ENCODE results near the gene CDC42BPB. TPM values are rescaled to one million over a fixed set of nuclear protein-coding genes. Genes with fewer than 3 reads are reported as not detected.

CDC42BPB gene
- total RNA-seq, 2 experiments from 2014 or later = 2.5 to 3.2 TPM

GRCh38 chr14:103100281-103101121 lies 43.2 kb upstream of the CDC42BPB start:
- Mint-ChIP-seq H3K4me1 (ENCODE audit: low read depth) (peaks cover 9% of the 10 kb centered on the region), H3K9me3 (no peaks in the 10 kb centered on the region), H3K4me3 (no peak overlapping the region), H3K36me3 (ENCODE audit: low read depth) (no peaks in the 10 kb centered on the region), H3K27ac (no peak overlapping the region), H3K27me3 (ENCODE audit: low read depth) (peaks cover 34% of the 10 kb centered on the region)
- intact Hi-C loops (cut with micrococcal nuclease) = no loop called here
- CTCF ChIA-PET = interaction anchor here (1.2 to 3.3 kb wide), 2 partner anchors 40 to 192 kb away, joined by 3 to 13 read pairs; no protein-coding TSS in a partner anchor
- DNase-seq = no peak

- CTCF ChIA-PET = interaction anchor here (3.3 kb wide), 1 partner anchor 193 kb away, joined by 13 read pairs; no protein-coding TSS in a partner anchor
- no peaks in the 10 kb centered on the region for H3K36me3 Mint-ChIP-seq (ENCODE audit: low read depth)
- intact Hi-C loops (cut with micrococcal nuclease) = loop anchor here (10.0 kb wide), 1 partner anchor 575 kb away; no protein-coding TSS in a partner anchor
- DNase-seq = no peak
- peaks cover 4% of the 10 kb centered on the region for H3K4me1 Mint-ChIP-seq (ENCODE audit: low read depth)
- no peak overlapping the region for H3K4me3 Mint-ChIP-seq
- peaks cover 27% of the 10 kb centered on the region for H3K27me3 Mint-ChIP-seq (ENCODE audit: low read depth)
- no peaks in the 10 kb centered on the region for H3K9me3 Mint-ChIP-seq
- H3K27ac Mint-ChIP-seq = no peak overlapping the region
These were observed 42.5 kb upstream of the CDC42BPB start for GRCh38 chr14:103099733-103100280.

DNA sequence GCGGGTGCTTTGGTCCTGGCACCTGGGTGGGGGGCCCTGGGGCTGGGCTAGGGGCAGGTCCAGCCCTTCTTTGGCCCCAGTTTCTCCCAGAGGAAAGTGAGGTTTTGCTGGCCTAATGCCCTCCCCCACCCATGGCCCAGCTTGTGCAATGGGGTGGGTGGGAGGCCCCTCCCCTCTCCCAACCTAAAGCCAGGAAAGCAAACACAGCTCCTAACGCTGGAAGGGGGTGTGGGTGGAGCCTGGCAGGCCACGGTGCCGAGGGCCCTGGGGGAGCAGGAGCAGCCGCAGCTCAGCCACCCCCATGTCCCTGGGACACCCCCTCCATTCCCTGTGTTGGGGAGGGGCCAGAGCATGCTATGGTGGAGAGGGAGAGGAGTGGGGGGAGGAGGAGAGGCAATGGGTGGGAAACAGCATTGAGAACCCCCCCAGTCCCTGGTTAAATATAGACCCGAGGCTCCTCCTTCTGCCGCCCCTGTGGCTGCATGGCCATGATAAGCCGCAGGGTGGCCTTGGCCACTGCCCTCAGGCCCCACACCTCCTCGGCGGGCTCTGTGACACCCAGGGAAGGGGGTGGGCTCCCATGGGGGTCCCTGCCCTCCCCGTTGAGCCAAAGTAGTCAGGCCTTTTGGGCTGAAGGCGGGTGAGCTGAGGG lies 41.9 kb upstream of the CDC42BPB start:
- no peak for DNase-seq
- H3K27me3 Mint-ChIP-seq (ENCODE audit: low read depth) = peaks cover 25% of the 10 kb centered on the region
- no peaks in the 10 kb centered on the region for H3K9me3 Mint-ChIP-seq
- H3K4me1 Mint-ChIP-seq (ENCODE audit: low read depth) = peaks cover 3% of the 10 kb centered on the region
- CTCF ChIA-PET = no interaction called here
- no peak overlapping the region for H3K4me3 Mint-ChIP-seq
- no peaks in the 10 kb centered on the region for H3K36me3 Mint-ChIP-seq (ENCODE audit: low read depth)
- H3K27ac Mint-ChIP-seq = no peak overlapping the region
- intact Hi-C loops (cut with micrococcal nuclease) = loop anchor here (10.0 kb wide), 1 partner anchor 574 kb away; no protein-coding TSS in a partner anchor

- intact Hi-C loops (cut with micrococcal nuclease) = loop anchor here (10.0 kb wide), 1 partner anchor 573 kb away; no protein-coding TSS in a partner anchor
- no peaks in the 10 kb centered on the region for H3K9me3 Mint-ChIP-seq
- CTCF ChIA-PET = interaction anchor here (1.3 kb wide), 1 partner anchor 194 kb away, joined by 3 read pairs; no protein-coding TSS in a partner anchor
- H3K36me3 Mint-ChIP-seq (ENCODE audit: low read depth) = no peaks in the 10 kb centered on the region
- H3K27ac Mint-ChIP-seq = no peak overlapping the region
- H3K4me3 Mint-ChIP-seq = no peak overlapping the region
- DNase-seq = no peak
- peaks cover 20% of the 10 kb centered on the region for H3K27me3 Mint-ChIP-seq (ENCODE audit: low read depth)
- H3K4me1 Mint-ChIP-seq (ENCODE audit: low read depth) = no peaks in the 10 kb centered on the region
These were observed 40.9 kb upstream of the CDC42BPB start for GRCh38 chr14:103097994-103098957.

GRCh38 chr14:103097244-103097993 lies 40.1 kb upstream of the CDC42BPB start:
- H3K27ac Mint-ChIP-seq = no peak overlapping the region

GRCh38 chr14:103096387-103096786 lies 39.0 kb upstream of the CDC42BPB start:
- H3K27me3 Mint-ChIP-seq (ENCODE audit: low read depth) = peaks cover 10% of the 10 kb centered on the region
- no peaks in the 10 kb centered on the region for H3K4me1 Mint-ChIP-seq (ENCODE audit: low read depth)
- CTCF ChIA-PET = interaction anchor here (3.3 kb wide), 1 partner anchor 9 kb away, joined by 28 read pairs; no protein-coding TSS in a partner anchor
- no peaks in the 10 kb centered on the region for H3K9me3 Mint-ChIP-seq
- intact Hi-C loops (cut with micrococcal nuclease) = loop anchor here (10.0 kb wide), 1 partner anchor 572 kb away; no protein-coding TSS in a partner anchor
- no peak for DNase-seq
- H3K4me3 Mint-ChIP-seq = no peak overlapping the region
- H3K36me3 Mint-ChIP-seq (ENCODE audit: low read depth) = no peaks in the 10 kb centered on the region
- no peak overlapping the region for H3K27ac Mint-ChIP-seq

More at GRCh38 chr14:103097244-103097993, 40.1 kb upstream of the CDC42BPB start:
- Mint-ChIP-seq H3K27me3 (ENCODE audit: low read depth) (peaks cover 16% of the 10 kb centered on the region), H3K4me1 (ENCODE audit: low read depth) (no peaks in the 10 kb centered on the region), H3K36me3 (ENCODE audit: low read depth) (no peaks in the 10 kb centered on the region), H3K4me3 (no peak overlapping the region), H3K9me3 (no peaks in the 10 kb centered on the region)
- intact Hi-C loops (cut with micrococcal nuclease) = loop anchor here (10.0 kb wide), 1 partner anchor 573 kb away; no protein-coding TSS in a partner anchor
- CTCF ChIA-PET = interaction anchor here (1.3 kb wide), 1 partner anchor 195 kb away, joined by 3 read pairs; no protein-coding TSS in a partner anchor
- no peak for DNase-seq

DNA sequence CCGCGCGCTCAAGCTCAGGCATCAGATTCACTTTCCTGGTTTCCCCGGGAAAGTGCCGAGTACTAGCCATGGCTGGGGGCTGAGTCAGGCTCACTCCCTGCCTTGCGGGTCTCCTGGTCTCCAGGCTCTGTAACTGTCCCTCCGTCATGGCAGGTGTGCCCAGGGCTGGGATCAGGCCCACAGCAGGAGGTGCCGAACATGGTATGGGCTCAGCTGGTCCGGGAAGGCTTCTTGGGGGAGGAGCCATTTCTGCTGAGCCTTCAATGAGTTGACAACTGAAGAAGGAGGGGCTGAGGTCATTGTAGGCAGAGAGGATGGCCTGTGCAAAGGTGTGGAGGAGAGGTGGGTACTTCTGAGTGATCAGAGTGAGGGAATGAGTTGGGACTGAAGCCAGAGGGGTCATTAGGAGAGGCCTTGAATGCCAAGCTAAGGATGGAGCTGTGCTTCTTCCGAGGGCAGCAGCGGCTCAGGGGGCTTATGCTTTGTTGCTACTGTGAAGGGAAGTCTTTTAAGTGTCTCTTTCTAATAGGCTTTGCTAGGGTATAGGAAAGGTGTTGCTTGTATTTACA lies 37.9 kb upstream of the CDC42BPB start:
- Mint-ChIP-seq H3K9me3 (no peaks in the 10 kb centered on the region), H3K27me3 (ENCODE audit: low read depth) (peaks cover 6% of the 10 kb centered on the region), H3K27ac (no peak overlapping the region), H3K4me1 (ENCODE audit: low read depth) (peaks cover 3% of the 10 kb centered on the region), H3K36me3 (ENCODE audit: low read depth) (no peaks in the 10 kb centered on the region), H3K4me3 (no peak overlapping the region)
- CTCF ChIA-PET = interaction anchor here (0.6 to 3.3 kb wide), 2 partner anchors 10 to 135 kb away, joined by 3 to 28 read pairs; no protein-coding TSS in a partner anchor
- no peak for DNase-seq
- intact Hi-C loops (cut with micrococcal nuclease) = loop anchor here (10.0 kb wide), 1 partner anchor 570 kb away; no protein-coding TSS in a partner anchor

DNA sequence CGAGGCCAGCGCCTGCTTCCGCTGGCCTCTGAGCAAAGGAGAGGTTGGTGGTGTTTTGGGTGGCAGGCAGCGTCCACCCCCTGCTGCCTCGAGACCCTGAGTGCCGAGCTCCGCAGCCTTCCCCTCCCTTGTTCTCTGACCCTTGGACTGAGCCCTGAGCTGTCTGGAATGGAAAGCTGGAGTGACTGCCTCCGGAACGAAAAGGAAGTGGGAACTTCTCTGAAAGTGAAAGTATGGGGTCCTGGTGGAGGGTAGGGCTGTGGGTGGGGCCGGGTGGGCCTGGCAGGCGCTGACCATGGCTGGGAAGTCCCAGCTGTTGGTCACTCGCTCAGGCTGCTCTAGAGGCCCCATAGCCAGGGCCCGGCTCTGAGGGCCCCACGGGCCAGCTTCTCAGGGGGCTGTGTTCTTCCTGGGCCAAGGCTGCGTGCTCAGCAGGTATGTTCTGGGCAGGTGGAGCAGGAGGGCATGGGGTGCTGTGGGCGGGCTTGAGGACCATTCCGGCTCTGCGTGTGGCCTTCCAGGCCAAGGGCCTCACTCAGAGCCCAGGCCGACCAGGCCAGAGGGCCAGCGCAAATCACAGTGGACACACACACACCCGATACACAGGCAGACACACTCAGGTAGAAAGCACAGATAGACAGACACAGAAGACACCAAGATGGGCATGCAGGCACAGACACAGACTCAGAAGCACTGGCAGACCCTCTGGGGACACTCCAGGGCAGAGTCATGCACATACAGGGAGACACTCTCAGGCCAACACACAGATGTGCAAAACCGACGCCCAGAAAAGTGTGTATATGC lies 37.3 kb upstream of the CDC42BPB start, which contains the start of gene EXOC3L4:
Gene EXOC3L4 (plus strand): TSS at position 320 of the 804 bp plus-strand sequence. CDS start 5,495 bp downstream, outside the sequence.
- peaks cover 3% of the 10 kb centered on the region for H3K4me1 Mint-ChIP-seq (ENCODE audit: low read depth)
- intact Hi-C loops (cut with micrococcal nuclease) = loop anchor here (10.0 kb wide), 1 partner anchor 570 kb away; no protein-coding TSS in a partner anchor
- CTCF ChIA-PET = interaction anchor here (3.3 kb wide), 1 partner anchor 10 kb away, joined by 28 read pairs; no protein-coding TSS in a partner anchor
- DNase-seq = no peak
- H3K27ac Mint-ChIP-seq = no peak within 1 kb of the TSS
- H3K36me3 Mint-ChIP-seq (ENCODE audit: low read depth) = no peaks in the 10 kb centered on the region
- no peak within 1 kb of the TSS for H3K4me3 Mint-ChIP-seq
- no peaks in the 10 kb centered on the region for H3K9me3 Mint-ChIP-seq
- H3K27me3 Mint-ChIP-seq (ENCODE audit: low read depth) = peaks cover 4% of the 10 kb centered on the region

- H3K4me1 Mint-ChIP-seq (ENCODE audit: low read depth) = peaks cover 3% of the 10 kb centered on the region
These were observed 36.6 kb upstream of the CDC42BPB start for GRCh38 chr14:103093856-103094405.

More at GRCh38 chr14:103093856-103094405, 36.6 kb upstream of the CDC42BPB start:
- intact Hi-C loops (cut with micrococcal nuclease) = loop anchor here (10.0 kb wide), 1 partner anchor 569 kb away; no protein-coding TSS in a partner anchor
- H3K4me3 Mint-ChIP-seq = no peak overlapping the region
- no peak for DNase-seq
- no peaks in the 10 kb centered on the region for H3K9me3 Mint-ChIP-seq
- CTCF ChIA-PET = interaction anchor here (3.3 kb wide), 1 partner anchor 11 kb away, joined by 28 read pairs; no protein-coding TSS in a partner anchor
- H3K27ac Mint-ChIP-seq = no peak overlapping the region
- H3K27me3 Mint-ChIP-seq (ENCODE audit: low read depth) = peaks cover 4% of the 10 kb centered on the region
- no peaks in the 10 kb centered on the region for H3K36me3 Mint-ChIP-seq (ENCODE audit: low read depth)
